NCI-H2196 (cell line): Measurements from ENCODE around the gene PIGU.
"Not testable (repeated sequence)": the region's sequence is repeated elsewhere in the genome, so short reads cannot be mapped to it uniquely, and the experiment has no call there.

Source experiments
- DNase-seq: peaks from one replicate; lab custom pipeline; 2025; ENCODE audit not compliant: unreplicated experiment; lab: John Stamatoyannopoulos, UW

PIGU gene

DNA sequence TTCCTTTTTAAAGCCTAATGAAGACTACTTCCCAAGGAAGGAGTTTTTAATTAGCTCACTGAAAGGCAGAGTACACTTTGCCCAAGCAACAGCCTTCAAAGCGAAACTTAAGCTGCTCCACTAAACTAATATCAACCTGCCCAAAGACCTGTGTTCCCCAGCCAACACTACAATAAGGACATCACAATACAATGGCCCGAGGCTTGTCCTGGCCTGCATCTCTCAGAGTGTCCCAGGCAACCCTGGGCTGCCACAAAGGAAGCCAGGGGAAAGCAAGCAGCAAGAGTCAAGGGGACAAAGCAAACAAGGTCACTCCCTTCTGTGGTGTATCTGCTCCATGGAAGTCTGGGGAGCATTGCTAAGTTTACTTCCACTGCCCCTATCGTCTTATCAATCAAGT is 52.3 kb downstream of the PIGU start:
- peak; percentile 53 for DNase-seq

DNA sequence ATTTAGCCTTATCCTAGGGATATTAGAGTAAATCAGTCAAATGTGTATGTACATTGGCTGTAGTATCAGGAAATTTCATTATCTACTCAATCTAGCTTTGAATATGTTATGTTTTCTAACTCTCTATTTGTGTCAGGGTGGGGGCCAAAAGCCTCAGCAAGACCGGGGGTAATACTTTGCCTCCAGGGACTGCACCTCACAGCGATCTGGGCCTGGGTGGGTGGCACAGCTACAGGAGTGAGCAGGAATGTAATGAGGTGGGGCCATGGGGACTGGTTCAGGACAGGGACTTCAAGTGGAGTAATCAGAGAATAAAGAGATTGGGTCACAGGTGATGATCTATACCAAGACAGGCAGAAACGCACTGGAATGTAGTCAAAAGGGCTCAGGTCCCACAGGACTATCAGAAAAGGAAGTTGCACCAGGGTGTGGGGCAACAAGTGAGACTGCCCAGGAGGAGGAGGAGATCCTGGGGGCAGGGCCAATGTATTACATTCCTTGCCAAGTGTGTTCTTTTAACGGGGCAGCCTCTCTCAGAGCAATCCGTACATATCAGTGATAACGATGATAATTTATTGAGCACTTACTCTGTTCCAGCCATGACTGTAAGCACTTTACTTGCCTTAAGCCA is 54.0 kb downstream of the PIGU start:
- no peak for DNase-seq

DNA sequence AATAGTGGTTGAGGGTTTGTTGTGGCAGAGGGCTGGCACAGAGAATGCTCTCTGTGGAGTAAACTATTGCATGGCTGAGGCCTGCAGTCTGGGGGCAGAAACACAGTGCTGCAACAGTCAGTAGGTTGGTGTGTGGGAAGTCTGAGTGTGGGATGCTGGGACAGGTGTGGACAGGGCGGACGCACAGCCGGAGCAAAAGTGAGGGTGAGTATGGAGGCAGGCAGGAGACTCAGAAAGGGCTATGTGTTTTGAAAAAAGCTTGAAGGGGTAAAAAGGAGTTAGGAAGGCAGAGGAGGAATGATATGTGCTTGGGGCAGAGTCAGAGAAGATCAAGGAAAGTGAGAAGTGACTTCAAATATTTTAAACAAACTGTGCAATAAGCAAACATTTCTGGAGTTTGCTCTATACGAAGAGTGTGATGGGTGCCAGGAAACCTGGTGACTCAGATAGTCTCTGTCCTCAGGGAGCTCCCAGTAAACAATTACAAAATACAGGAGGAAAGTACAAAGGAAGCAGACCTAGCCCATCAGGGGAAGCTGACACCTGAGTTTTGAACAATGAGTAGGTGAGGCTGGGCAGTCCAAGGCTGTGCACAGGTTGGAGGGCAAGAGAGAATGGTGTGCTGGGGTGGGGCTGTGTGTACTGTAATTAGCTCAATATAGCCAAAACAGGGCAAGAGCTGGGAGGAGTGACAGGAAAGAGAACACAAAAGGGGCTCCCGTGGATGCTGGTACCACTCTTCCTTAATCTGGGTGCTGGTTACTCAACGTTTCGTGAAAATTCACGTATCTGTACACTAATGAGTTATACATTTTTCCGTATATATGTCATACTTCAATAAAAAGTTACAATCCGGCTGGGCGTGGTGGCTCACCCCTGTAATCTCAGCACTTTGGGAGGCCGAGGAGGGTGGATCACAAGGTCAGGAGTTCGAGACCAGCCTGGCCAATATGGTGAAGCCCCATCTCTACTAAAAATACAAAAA is 55.2 kb downstream of the PIGU start:
- DNase-seq, result no peak

DNA sequence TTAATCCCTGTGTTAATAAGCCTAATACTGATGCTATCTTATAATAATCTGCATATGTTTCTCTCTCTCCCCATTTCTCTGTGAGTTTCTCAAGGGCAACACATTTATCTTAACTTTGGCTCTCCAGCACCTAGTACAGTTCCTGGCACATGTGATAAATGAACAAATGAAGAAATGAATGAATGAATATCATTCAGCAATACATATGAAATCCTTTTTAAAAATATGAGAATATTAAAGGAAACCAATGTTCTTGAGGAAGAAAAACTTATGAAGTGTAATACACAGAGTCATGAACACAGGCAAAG is 55.9 kb downstream of the PIGU start:
- no peak for DNase-seq

DNA sequence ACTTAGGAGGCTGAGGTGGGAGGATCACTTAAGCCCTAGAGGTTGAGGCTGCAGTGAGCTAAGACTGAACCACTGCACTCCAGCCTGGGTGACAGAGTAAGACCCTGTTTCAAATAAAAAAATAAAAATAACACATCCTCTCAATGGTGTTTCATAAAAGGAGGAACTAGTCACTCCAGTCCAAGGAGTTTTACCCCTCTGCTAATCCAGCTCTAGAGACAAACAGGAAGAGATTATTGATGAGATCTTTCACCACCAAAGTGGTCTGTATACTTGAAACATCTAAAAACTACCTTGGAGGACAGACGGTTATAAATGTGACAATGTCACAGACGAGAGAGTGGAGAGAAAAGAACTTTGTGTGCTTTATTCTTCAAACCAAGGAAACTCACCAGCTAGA is 58.2 kb downstream of the PIGU start:
- DNase-seq, result no peak

DNA sequence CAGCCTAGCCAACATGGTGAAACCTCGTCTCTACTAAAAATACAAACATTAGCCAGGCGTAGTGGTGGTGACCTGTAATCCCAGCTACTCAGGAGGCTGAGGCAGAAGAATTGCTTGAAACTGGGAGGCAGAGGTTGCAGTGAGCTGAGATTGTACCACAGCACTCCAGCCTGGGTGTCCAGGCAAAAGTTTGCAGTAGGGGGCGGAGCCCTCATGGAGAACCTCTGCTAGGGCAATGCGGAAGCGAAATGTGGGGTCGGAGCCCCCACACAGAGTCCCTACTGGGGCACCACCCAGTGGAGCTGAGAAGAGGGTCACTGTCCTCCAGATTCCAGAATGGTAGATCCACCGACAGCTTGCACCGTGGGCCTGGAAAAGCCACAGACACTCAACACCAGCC is 60.0 kb downstream of the PIGU start:
- DNase-seq, result not testable (repeated sequence)

DNA sequence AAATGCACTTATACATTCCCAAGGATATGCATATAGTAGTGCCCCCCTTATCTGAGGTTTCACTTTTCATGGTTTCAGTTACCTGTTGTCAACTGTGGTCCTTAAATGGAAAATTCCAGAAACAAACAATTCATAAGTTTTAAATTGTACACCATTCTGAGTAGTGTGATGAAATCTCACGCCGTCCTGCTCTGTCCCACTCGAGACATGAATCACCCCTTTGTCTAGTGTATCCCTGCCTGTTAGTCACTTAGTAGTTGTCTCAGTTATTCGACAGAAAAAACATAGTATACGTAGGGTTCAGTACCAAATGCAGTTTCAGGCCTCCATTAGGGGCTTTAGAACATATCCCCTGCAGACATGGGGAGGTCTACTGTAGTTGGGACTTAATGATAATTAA is 61.4 kb downstream of the PIGU start:
- DNase-seq, result no peak

DNA sequence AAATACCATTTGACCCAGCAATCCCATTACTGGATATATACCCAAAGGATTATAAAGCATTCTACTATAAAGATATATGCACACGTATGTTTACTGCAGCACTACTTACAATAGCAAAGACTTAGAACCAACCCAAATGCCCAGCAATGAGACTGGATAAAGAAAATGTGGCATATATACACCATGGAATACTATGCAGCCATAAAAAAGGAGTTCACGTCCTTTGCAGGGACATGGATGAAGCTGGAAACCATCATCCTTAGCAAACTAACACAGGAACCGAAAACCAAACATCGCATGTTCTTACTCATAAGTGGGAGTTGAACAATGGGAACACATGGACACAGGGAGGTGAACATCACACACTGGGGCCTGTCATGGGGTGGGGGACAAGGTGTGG is 64.9 kb downstream of the PIGU start:
- not testable (repeated sequence) for DNase-seq

DNA sequence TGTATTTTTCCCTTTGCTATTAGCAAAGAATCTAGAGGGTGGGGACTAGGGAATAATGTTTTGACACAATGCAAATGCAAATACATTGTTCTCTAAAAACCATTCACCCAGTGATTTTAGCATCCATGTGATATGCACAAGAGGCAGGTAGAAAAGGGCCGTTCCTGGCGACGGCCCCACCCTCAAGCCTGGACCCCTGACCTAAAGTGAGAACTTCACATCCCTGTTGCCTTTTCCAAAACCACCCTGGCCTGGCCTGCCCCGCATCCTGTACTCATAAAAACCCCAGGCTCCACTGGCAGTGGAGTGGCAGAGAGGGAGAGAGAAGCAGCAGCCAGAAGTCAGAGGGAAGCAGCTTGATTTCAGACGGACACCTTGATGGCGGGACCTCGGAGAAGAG is 69.8 kb downstream of the PIGU start:
- DNase-seq, result no peak

DNA sequence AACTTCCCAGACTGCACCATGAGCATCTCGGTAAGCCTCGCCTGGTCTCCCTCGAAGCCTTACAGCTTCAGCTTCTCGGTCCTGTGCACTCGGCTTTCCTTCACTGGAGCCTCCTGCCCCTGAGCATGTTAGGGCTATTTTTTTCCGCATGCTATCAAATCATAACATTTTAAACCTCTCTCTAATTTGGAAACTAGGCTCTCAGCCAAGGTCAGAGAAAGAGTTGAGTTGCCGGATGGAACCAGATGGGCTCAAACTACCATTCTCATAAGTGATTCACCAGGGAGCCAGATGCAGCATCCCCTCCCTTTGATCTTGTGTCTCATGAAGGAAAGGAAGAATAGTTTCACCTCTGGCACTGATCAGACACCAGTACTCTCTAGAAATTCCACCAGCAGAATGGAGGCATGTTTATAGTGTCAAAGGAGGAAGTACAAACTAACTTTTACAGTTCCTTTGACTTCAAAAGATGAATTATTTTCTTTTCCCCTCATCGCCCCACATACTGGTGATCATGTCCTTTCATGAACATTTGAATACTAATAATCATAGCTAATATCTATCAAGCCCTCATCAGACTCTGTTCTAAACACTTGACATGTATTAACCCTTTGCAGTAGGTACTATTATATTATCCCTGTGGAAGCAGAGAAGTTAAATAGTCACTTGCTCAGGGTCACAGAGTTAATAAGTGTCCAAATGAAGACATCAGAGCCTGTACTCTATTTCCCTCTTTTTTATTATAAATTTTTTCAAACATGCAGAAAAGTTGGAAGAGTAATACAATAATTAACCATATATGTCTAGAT is 71.7 kb downstream of the PIGU start:
- DNase-seq, result no peak

DNA sequence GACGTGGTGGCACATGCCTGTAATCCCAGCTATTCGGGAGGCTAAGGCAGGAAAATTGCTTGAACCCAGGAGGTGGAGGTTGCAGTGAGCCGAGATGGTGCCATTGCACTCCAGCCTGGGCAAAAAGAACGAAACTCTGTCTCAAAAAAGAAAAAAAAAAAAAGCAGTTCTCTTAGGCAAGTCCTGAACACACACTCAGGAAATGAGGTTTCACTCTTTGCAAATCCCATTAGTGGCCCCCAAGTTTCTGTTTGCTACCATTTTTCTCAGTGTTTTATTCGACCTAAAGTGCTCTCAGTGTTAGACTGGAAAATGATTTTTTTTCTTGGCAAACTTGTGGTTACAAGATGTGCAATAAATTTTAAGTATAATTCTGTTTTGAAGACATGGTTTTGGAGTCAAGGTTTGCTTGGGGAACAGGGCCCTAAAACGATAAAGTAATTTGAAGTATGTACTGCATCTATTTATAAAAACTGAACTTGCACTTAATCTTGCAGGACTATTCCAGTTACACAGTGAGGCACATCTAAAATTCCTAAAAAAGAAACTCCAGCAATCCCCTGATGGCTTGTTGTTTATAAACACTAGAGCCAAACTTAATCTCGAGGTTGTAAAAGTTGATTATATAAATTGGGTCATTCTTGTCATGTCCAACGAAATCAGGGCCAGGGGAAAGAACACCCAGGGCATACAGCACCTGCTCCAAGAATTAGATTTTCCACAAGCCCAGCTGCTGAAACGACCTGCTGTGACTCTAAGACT is 75.8 kb downstream of the PIGU start:
- DNase-seq, result no peak

DNA sequence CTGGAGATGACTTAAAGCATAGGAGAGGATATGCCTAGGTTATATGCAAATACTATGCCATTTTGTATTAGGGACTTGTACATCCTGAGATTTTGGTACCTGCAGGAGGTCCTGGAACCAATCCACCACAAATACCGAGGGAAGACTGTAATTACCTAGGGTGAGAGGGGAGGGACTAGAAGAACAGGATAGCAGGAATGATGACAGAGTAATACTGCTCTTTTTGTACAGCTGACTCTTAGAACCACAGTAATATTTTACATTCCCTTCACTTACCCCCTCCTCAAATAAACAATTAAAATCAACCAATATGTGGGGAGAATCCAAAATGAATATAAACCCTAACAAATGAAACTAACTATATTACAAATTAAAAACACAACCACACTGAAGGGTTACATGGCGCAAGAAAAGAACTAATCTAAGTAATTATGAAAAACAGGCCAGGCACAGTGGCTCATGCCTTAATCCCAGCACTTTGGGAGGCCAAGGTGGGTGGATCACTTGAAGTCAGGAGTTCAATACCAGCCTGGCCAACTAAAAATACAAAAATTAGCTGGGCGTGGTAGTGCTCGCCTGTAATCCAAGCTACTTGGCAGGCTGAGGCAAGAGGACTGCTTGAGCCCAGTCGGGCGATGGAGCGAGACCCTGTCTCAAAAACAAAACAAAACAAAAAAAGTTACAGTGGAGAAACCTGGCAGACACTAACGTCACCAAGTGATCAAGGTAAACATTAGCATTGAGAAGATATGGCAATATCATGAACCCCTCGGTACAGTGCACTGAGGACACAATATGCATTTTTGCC is 81.3 kb downstream of the PIGU start:
- no peak for DNase-seq

DNA sequence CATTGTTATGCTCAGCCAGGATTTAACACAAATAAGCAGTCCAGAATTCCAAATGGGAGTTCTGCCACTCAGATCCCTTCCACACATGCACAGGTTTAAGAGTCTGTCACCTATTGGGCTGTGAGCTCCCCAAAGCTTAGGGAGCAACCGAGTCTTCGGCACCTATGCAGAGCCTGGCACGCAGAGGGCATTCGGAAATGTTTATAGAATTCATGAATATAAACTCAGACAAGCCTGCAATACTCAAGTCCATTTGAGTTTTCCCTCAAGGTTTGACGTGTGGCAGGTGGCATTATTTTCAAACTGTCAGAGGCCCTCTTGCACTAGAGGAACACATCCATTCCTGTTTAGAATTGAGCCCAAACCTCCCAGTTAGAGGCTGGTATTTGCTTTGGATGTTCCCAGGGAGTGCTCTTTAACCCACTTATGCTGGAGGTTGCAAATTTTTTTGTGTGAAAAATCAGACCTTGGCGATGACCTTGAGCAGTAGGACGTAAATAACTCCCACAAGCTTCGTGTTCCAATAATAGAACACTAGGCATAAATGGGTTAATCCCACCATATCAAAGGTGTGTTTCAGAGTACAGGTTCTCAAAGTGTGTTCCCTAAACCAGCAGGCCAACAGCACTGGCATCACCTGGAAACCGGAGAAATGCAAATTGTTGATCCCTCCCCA is 90.3 kb downstream of the PIGU start:
- no peak for DNase-seq

DNA sequence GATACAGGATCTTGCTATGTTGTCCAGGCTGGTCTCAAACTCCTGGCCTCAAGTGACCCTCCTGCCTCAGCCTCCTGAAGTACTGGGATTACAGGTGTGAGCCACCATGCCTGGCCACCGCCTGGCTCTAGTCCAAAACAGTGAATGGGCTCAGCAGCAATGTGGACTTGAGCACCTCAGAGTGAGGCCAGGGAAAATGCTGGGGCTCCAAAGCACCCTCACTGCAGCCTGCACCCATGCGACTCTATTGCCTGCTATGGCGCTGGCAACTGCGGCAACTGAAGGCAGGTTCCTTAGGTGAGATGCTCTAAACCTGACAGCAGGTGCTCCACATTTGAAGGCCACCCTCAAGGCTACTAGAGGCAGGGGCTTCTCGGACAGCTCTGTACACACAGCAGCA is 91.9 kb downstream of the PIGU start:
- DNase-seq, result no peak

DNA sequence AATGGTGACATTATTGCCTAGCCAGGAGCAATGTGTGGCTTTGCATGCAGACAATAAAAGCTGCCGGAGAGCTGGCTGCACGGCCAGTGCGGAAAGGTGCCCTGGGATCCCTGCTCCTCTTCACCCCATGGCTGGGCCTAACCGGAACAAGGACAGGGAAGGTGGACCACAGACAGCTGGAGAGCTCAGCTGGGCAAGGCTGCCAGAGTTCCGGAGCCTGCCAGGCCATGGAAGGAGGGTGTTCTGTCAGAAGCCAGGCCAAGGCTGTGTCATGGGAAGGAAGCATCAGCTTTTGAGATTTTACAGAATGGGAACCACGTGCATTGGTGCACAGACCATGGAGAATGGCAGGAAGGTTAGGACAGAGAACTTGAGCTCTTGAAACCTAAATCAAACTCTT is 93.3 kb downstream of the PIGU start:
- DNase-seq, result no peak

DNA sequence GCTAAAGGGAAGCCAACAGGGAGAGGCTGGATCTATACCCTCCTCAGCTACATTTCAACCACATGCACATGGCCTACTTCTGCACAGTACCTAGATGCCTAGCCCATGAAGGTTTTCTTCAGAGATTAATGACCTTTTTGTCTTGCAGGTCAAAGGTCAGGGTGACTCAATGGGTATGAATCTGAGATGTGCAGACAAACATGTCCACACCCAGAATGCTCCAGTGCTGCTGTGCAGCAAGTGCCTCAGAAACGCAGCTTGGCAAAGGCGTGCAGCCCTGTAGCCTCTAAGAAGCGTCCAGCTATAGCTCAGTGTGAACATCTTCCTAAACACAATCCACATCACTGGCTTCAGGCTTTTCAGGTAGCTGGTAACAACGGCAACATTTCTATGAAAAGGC is 94.0 kb downstream of the PIGU start:
- no peak for DNase-seq

DNA sequence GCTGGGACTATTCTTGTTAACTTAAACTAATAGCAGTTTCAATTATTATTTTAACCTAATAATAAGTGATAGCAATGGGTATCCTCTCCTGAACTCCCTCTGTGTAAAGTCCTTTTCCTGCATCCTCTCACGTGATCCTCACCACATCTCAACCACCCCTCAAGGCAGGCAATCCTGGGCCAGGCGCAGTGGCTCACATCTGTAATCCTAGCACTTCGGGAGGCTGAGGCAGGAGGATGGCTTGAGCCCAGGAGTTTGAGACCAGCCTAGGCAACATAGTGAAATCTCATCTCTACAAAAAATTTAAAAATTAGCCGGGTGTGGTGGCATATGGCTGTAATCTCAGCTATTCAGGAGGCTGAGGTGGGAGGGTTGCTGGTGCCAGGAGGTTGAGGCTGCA is 94.7 kb downstream of the PIGU start:
- no peak for DNase-seq

DNA sequence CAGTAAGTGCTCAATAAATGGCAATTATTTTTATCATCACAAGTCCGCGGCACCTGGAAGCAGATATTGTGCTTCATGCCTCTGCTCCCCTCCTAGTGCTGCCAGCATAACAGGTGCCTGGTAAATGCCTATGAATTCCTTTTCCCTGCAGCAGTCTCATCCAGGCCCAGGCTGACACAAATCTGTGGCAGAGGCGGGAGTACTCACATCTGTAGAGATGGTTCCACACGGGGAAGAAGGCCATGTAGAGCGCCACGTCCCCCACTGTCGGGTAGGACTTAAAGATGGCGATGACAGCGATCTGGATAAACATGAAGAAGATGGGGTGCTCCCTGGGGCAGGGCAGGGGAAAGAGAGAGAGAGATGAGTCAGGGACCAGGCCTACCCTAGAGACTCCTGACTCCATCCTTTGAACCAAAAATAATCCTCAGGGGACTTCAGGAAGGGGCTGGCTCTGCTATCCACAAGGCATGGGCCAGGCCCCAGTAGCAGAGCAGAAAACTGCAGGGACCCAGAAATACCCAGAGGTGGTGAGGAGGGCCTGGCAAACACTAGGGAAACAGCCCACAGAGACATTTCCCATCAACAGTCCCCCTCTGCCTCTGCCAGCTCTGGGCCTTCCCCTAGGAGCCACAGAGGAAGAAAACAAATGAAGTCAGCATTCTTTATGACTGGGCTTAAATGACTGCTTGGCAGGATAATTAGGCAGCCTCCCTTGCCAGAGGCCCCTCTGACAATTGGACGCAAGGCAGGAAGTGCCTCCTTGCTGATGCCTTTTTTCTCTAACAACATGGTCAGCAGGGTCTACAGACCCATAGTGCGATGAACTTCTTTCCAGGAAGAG is 95.3 kb downstream of the PIGU start:
- DNase-seq, result no peak
